Stromal cell of bone marrow (primary cell): ENCODE measurements around the gene BCO1.
A peak's percentile ranks its signal among the peaks of the same experiment; 100 is the strongest.

Experiments
- DNase-seq: peaks from one replicate; pipeline ENCODE4 v3.0.0-alpha.2; 2012; ENCODE audit warnings: low read depth

The BCO1 gene

DNA sequence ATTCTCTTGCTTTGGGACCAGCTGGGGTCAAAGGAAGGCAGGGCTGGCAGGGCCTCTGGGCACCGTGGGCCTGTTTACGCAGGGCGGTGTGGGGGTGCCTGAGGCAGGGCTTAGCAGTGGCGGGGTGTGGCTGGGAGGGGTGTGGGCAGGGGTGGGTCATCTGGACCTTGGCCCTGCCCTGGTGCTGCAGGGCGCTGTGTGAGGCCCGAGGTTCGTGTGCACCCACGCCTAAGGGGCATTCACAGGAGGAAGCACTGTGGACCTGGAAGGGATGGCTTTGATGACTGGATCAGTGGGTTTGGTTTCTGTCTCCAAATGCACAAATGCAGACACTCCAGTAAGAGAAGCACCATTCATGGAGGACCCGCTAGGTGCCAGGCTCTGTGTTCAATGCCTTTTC is 37.3 kb downstream of the BCO1 start:
- no peak for DNase-seq

DNA sequence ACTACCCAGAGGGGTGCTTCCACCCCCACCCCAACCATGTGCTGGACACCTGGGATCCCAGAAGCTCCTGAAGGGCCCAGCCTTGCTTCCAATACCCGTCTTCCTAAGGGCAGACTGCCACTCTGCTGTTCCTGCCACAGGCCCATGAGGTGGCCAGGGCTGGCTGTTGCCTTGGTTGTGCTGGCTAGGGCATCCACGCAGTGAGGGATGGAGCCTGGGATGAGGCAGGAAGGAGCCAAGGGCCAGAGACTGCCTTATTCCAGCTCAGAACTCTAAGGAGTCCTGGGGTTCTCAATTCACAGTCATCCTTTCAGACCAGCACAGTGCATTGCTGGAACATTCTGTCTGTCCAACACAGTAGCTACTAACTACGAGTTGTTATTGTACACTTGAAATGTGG is 37.8 kb downstream of the BCO1 start:
- no peak for DNase-seq

DNA sequence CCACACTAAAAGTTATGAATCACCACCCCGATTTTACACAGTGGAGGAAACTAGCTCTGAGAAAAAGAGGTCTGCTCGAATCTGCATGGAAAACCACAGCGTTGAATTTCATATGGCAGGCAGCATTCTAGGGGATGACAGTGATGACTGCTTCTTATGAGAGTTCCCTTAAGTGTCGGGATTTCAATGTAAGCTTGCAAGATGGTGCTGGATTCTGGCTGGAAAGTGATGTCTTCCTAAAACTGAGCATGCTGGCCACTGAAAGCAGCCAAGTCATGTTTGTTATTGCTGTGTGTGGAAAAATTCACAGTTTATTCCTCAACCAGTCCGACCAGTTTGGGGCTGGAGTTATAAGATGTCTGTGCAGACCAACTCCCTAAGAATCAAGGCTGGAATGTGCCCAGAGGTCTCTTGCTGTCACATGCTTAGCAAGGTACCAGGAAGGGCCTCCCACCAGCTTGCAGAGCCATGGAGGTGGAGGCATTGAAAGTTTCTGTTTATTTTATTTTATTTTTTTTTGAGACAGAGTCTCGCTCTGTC is 39.1 kb downstream of the BCO1 start:
- DNase-seq, result no peak

DNA sequence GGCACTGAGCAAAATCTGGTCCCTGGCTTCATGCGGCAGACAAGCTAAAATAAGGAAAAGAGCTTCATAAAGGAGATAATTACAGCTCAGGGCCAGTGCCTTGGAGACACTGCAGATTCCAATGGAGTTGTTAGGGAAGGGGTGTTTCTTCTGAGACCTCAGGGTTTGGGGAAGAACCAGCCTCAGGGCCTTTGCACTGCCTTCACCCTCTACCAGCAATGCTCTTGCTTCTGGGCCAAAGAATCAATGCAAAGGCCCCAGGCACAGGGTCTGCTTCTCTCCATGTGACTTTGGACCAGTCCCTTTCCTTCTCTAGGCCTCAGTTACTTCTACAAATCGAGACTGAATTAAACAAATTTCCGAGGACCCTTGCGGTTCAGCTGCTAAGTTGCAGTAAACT is 40.0 kb downstream of the BCO1 start:
- DNase-seq, result no peak

DNA sequence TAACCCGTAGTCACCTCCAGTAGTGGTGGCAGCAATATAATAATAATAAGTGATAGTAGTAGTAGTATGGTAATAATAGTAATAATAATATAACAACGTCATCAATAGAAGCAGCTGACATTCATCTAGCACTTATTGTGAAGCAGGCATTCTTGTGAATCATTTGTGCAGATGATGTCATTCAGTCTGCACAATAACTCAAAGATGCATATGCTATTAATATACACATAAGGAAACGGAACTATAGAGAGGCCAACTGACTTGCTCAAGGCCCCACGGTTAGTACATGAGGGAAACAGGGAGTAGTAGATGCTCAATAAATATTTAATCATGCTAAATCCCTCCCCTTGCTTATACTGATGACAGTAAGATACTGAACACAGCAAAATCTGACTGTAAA is 40.9 kb downstream of the BCO1 start:
- DNase-seq, result no peak

- no peak for DNase-seq
Measured at GRCh38 chr16:81280393-81280792, 41.9 kb downstream of the BCO1 start.

DNA sequence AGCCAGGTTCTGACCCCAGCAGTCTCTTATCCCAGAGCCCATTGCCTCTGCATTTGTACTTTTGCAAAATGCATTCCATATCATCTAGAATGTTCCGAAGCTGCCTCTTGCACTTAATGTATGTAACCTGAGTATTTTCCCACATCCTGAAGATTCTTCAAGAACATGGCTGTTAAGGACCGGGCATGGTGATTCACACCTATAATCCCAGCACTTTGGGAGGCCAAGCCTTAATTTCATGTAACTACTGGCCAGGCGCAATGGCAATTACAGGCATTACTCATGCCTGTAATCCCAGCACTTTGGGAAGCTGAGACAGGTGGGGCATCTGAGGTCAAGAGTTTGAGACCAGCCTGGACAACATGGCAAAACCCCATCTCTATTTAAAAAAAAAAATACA is 44.6 kb downstream of the BCO1 start:
- no peak for DNase-seq

GRCh38 chr16:81284995-81285600 is 46.6 kb downstream of the BCO1 start:
- no peak for DNase-seq

DNA sequence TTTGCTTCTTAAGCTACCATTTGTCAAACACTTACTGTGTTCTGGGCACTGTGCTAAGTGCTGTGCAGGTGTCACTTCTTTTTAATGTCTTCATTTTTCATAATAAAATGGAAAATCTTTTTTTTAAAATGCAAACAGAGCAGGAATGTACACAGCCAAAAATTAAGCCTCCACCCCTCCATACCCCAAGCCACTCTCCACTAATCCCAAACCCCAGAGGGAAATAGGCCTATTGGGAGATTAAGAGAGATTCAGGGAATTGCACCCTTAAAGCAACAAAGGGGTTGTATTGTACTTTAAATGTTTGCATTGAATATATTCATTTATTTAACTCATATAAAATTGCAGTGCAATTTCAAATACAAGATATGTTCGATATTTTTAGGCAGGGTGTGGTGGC is 47.7 kb downstream of the BCO1 start:
- DNase-seq, result no peak

GRCh38 chr16:81291117-81291516 is 52.6 kb downstream of the BCO1 start:
- DNase-seq, result no peak

- DNase-seq, result no peak
Measured at GRCh38 chr16:81292936-81293335, 54.4 kb downstream of the BCO1 start.

GRCh38 chr16:81293909-81294802 is 55.7 kb downstream of the BCO1 start:
- DNase-seq, result peak; percentile 49

DNA sequence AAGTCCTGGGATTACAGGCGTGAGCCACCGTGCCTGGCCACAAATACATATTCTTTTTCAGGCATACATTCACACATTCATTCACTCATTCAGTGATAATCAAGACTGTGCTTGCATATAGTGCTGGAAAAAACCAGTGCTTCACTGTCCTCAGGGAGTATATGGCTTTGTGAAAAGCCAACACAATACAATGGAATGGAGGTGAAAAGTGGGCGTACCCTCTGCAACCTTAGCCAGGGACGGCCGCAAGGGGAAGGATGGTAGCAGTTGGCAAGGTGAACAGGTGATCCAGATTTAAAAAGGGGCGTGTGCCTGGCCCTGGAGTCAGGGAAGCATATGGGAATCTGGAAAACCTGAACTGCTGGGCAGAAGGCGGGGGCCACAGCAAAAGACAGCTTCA is 58.1 kb downstream of the BCO1 start:
- no peak for DNase-seq

- no peak for DNase-seq
Measured at GRCh38 chr16:81307770-81308169, 69.3 kb downstream of the BCO1 start.

DNA sequence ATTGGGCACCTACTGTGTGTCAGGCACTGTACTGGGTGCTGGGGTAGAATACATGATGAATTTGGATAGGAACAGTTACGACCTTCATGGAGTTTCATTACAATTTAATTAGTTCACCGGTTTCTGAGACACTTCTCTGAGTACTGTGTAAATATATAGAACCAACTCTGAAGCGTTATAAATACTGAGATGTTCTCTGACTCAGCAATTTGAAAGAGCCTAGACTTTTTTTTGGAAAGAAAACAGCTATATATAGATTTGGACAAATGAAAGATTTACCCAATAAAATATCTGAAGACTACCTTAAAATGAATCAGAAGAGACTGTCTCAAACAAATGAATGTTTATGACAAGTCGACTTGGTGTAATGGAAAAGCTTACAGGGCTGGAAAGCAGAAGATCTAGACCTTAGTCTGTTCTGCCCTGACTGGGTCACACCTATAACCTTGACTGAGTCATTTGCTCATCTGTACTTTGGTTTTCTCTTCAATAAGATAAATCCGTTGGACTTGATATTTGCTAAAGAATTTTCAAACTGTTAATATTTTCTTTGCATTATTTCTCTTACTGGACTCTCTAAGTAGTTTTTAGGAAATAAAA is 71.7 kb downstream of the BCO1 start:
- DNase-seq, result no peak

- DNase-seq, result no peak
Measured at GRCh38 chr16:81311762-81312161, 73.3 kb downstream of the BCO1 start.

- DNase-seq, result no peak
Measured at GRCh38 chr16:81313701-81314602, 75.5 kb downstream of the BCO1 start.

- peak; percentile 92 for DNase-seq
Measured at GRCh38 chr16:81314603-81315270, 76.2 kb downstream of the BCO1 start, which contains the start of gene GAN. Gene GAN, plus strand, starts transcription at chr16:81314962. Its CDS starts 152 bp downstream, at chr16:81315114.

DNA sequence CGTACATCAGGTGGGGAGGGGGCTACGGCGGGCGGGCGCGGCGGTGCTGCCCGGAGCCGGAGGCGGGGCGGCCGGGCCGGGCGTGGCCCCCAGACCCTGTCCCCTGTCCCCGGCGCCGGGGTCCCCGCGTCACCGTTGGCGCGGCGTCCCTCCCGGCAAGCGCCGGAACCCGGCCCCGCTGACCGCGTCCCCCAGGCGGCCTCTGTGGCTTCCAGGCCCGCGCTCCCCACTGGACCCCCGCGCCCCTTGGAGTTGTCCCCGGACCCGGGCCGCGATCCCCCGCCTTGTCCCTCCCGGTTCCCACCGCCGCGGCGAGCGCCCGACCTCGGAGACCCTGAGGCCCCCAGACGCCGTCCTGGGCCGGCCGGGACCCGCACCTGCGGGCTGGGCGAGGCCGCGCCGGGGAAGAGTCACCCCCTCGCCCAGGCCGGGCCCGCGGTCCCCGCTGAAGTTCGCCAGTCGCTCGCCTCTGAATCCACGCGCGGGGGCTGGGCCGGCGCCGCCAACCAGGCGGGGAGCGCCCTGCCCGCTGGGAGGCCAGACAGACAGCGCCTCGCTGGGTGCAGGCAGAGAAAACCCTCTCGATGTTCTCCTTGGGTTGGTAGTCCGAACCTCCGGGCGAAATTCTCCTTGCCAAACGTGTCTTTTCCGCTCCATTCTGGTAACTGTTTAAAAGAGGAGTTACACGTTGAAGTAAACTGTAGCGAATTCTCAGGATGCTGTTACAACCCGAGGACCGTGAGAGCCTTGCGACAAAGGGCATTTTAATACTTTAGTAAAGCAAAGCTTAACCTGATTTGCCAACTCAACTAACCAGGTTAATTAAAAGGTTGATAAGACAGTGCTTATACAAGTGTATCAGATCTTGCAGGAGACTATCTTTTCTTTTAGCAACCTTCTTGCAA is 77.0 kb downstream of the BCO1 start:
- peak; percentile 28 for DNase-seq

GRCh38 chr16:81316176-81316496 is 77.6 kb downstream of the BCO1 start:
- DNase-seq, result no peak
